Ecto neural progenitor cell (in vitro differentiated cells): ENCODE measurements around the gene CDH23.

Source experiments
- DNase-seq: peaks from one replicate; pipeline ENCODE4 v3.0.0-alpha.2; 2018; ENCODE audit warnings: low spot score

Gene CDH23

GRCh38 chr10:71622616-71623015 is 225.9 kb downstream of the CDH23 start:
- DNase-seq: no peak

- no peak for DNase-seq
These were observed 226.6 kb downstream of the CDH23 start for GRCh38 chr10:71623098-71623985.

GRCh38 chr10:71623986-71624291 is 227.2 kb downstream of the CDH23 start:
- DNase-seq: no peak

GRCh38 chr10:71625445-71626175 is 228.9 kb downstream of the CDH23 start:
- no peak for DNase-seq

- DNase-seq: no peak
These were observed 230.7 kb downstream of the CDH23 start for GRCh38 chr10:71627230-71627939.

GRCh38 chr10:71627956-71628355 is 231.2 kb downstream of the CDH23 start:
- no peak for DNase-seq

- no peak for DNase-seq
These were observed 232.4 kb downstream of the CDH23 start for GRCh38 chr10:71629131-71629530.

GRCh38 chr10:71630168-71630567 is 233.4 kb downstream of the CDH23 start:
- no peak for DNase-seq

- DNase-seq: no peak
These were observed 234.5 kb downstream of the CDH23 start for GRCh38 chr10:71631007-71631861.

GRCh38 chr10:71632200-71632820 is 235.6 kb downstream of the CDH23 start:
- DNase-seq: no peak

- no peak for DNase-seq
These were observed 236.3 kb downstream of the CDH23 start for GRCh38 chr10:71632896-71633600.

- no peak for DNase-seq
These were observed 237.2 kb downstream of the CDH23 start for GRCh38 chr10:71633920-71634319.

- no peak for DNase-seq
These were observed 237.9 kb downstream of the CDH23 start for GRCh38 chr10:71634531-71635164.

GRCh38 chr10:71635251-71635866 is 238.6 kb downstream of the CDH23 start:
- DNase-seq: no peak

- no peak for DNase-seq
These were observed 239.1 kb downstream of the CDH23 start for GRCh38 chr10:71635867-71636266.

GRCh38 chr10:71636588-71636987 is 239.9 kb downstream of the CDH23 start:
- no peak for DNase-seq

- no peak for DNase-seq
These were observed 240.6 kb downstream of the CDH23 start for GRCh38 chr10:71637305-71637704.

- no peak for DNase-seq
These were observed 241.5 kb downstream of the CDH23 start for GRCh38 chr10:71638064-71638821.
